DOHH2 (cell line): ENCODE results near the gene DKK1.

Experiments
- EZH2phosphoT487 ChIP-seq: fragments of 200-600 bp; sonication (generic); IDR thresholded peaks from 2 replicates; pipeline ENCODE4 v1.6.1; 2017; ENCODE audit warnings: borderline replicate concordance, mild to moderate bottlenecking, antibody characterized with exemption, low read length, moderate library complexity, mixed read lengths
- TF ChIP-seq, protein P1 (sequence below): fragments of 200-600 bp; sonication (generic); IDR thresholded peaks from one replicate; pipeline ENCODE4 v1.5.1; 2014; ENCODE audit warnings: antibody characterized with exemption, mild to moderate bottlenecking, low read depth, low read length; ENCODE audit not compliant: poor library complexity, severe bottlenecking

DNA sequence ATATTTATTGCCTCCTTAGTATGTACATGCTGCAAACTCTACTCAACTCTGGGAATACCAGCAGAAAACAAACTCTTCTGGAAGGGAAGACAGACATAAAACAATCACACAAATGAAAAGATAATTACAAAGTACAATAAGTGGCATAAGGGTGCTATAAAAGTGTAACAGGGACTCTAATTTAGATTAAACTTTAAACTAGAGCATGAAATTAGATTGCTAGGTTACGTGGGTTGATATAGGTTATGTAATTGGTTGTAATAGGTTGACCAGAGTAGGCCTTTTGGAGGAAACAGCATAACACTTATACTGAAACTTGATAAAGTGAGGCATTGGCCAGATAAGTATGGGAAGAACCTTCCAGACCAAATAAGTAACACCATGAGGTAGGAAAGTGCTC, 26.2 kb upstream of the DKK1 start:
- TF ChIP-seq, protein P1, sequence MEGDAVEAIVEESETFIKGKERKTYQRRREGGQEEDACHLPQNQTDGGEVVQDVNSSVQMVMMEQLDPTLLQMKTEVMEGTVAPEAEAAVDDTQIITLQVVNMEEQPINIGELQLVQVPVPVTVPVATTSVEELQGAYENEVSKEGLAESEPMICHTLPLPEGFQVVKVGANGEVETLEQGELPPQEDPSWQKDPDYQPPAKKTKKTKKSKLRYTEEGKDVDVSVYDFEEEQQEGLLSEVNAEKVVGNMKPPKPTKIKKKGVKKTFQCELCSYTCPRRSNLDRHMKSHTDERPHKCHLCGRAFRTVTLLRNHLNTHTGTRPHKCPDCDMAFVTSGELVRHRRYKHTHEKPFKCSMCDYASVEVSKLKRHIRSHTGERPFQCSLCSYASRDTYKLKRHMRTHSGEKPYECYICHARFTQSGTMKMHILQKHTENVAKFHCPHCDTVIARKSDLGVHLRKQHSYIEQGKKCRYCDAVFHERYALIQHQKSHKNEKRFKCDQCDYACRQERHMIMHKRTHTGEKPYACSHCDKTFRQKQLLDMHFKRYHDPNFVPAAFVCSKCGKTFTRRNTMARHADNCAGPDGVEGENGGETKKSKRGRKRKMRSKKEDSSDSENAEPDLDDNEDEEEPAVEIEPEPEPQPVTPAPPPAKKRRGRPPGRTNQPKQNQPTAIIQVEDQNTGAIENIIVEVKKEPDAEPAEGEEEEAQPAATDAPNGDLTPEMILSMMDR, result no peak
- TF ChIP-seq EZH2phosphoT487, result no peak
